ENCODE results near the gene ACTR1B.
"Not testable (repeated sequence)": the region's sequence is repeated elsewhere in the genome, so short reads cannot be mapped to it uniquely, and the experiment has no call there.

ACTR1B gene

DNA sequence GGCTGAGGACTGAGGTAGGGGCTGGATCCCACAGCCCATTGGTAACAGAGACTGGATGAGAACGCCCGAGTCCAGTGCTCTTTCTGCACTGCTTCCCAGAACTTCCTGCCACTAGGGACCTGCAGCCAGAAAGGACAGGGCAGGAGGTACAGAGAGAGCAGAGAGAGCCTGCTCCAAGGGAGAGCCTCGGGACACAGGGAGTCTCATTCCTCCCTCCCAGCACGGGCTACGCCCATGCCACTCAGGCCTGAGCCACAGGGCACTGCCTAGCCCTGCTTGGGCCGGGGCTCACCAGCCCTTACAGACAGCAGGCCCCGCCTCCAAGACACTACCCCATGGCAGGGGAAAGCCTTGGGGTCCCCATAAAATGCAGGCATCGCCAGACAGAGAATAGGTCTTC, 48.1 kb downstream of the ACTR1B start:
- DNase-seq (ENCODE audit: low read depth in 2 of 2) = not testable (repeated sequence)

DNA sequence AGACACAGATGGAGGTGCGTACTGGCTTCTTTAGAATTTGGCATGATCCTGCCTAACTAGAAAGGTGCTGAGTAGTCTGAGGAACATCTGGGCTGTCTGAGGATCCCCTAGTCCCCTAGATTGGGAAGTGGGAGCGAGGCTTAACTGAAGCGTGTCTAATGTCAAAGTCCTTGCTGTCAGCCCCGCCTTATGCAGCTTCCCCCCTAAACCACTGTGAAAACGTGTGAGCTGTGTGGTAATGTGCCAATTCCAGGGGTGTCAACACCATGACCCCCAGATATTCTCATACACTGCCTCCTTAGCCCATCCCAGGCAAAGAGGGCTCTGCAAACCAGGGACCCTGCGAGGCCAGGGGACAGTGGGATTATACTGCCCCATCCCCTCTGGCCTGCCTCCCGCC, 51.9 kb downstream of the ACTR1B start:
- not testable (repeated sequence) for DNase-seq (ENCODE audit: low read depth in 2 of 2)

DNA sequence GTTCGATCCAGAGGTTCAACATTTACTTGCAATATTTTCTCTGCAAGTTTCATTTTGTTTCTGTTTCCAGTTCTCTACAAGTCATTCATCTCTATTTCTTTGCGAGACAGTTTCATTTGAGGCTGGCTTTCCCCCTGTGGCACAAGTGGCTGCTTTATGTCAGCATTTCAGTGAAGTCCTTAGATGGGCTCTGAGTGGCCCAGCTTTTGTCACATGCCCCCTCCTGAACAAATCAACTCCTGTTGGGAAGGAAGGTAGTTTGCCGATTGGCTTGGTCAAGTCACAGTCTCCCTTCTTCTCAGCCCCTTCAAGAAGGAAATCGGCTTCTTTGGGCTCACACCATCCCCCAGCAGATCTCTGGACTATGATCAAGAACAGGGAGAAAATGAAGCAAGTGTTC, 55.1 kb downstream of the ACTR1B start:
- DNase-seq (ENCODE audit: low read depth in 2 of 2) = not testable (repeated sequence)

All from activated CD4-positive, alpha-beta T cell treated with anti-CD3 and anti-CD28 coated beads for 24 hours (primary cell).